Activated naive CD8-positive, alpha-beta T cell treated with anti-CD3 and anti-CD28 coated beads for 36 hours (primary cell): ENCODE results near the gene PALLD. TPM values are rescaled to one million over a fixed set of nuclear protein-coding genes. Genes with fewer than 3 reads are reported as not detected.

Source experiments
- DNase-seq: peaks from one replicate; pipeline ENCODE4 v3.0.0; 2021
- H3K27ac Mint-ChIP-seq: one replicate; pipeline ENCODE4 v1.8.0; 2022; ENCODE audit warnings: mild to moderate bottlenecking, moderate library complexity, mixed read lengths
- H3K27me3 Mint-ChIP-seq: one replicate; pipeline ENCODE4 v1.8.0; 2022; ENCODE audit warnings: mild to moderate bottlenecking, mixed read lengths
- H3K36me3 Mint-ChIP-seq: one replicate; pipeline ENCODE4 v1.8.0; 2021; ENCODE audit warnings: mild to moderate bottlenecking, mixed read lengths
- H3K4me1 Mint-ChIP-seq: one replicate; pipeline ENCODE4 v1.8.0; 2021; ENCODE audit warnings: mixed read lengths
- H3K4me3 Mint-ChIP-seq: one replicate; pipeline ENCODE4 v1.8.0; 2022; ENCODE audit warnings: mild to moderate bottlenecking, moderate library complexity, mixed read lengths
- H3K9me3 Mint-ChIP-seq: one replicate; pipeline ENCODE4 v1.8.0; 2022; ENCODE audit warnings: mixed read lengths
- total RNA-seq, 2 experiments: library from RNA; stranded (reverse); gene quantifications; one replicate each; pipeline ENCODE4 v1.2.3, GENCODE V29; 2021

The PALLD gene
- total RNA-seq, 2 experiments from 2014 or later = 0.41 to 0.94 TPM

DNA sequence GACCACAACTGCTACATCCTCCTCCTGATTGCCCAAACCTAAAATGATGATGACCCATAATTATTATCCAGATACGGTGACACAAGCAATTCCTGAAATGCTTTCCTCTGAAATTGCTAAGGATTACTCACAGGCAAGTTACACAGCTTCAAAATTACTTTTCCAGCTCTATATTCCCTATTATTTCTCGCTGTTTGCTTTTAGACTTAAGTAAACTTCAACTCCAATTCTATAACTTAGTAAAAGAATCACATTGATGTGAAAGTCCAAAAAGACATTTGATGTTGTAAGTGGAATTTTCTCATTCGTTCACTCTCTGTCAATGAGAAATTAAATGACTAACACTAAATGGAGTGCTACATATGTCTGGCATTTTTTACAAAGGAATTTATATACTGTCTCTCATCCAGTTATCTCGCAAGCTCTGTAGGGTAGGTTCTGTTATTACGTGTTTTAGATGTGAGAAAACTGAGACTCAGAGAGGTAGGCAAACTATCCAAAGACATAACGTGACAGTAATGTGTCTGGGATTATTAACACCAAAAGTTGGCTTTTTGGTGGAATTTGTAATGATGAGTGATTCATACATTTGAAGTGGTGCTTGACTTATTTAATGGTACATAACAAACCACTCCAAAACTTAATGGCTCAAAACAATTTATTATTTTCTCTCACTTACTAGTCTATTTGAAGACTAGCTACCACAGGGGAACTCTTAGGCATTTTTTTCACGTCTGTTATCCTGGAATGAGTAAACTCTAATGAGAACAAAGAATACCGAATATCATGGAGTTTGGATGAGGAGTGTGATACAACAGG lies 31.5 kb downstream of the PALLD start:
- H3K9me3 Mint-ChIP-seq = no peaks in the 10 kb centered on the region
- H3K27ac Mint-ChIP-seq = no peak overlapping the region
- peaks cover 9% of the 10 kb centered on the region for H3K27me3 Mint-ChIP-seq
- DNase-seq = no peak
- H3K4me3 Mint-ChIP-seq = no peak overlapping the region
- no peaks in the 10 kb centered on the region for H3K36me3 Mint-ChIP-seq
- no peaks in the 10 kb centered on the region for H3K4me1 Mint-ChIP-seq

DNA sequence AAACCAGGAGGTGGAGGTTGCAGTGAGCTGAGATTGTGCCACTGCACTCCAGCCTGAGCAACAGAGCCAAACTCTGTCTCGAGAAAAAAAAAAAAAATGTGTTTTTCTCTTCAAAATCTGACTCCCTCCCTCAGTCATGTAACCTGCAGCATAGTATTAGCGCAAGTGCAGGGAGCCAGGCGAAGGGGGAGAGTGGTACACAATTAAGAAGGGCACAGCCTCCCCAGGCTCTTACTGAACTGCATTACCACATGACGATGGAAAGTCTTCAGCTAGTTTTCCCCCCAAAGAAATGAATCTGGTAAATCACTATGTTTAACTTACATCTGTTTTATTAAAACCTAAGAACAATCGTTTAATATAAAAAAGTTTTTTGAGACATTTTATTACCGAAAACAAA lies 32.4 kb downstream of the PALLD start:
- no peak overlapping the region for H3K4me3 Mint-ChIP-seq
- H3K36me3 Mint-ChIP-seq = no peaks in the 10 kb centered on the region
- no peak for DNase-seq
- H3K4me1 Mint-ChIP-seq = no peaks in the 10 kb centered on the region
- H3K27ac Mint-ChIP-seq = no peak overlapping the region
- no peaks in the 10 kb centered on the region for H3K9me3 Mint-ChIP-seq
- peaks cover 9% of the 10 kb centered on the region for H3K27me3 Mint-ChIP-seq

DNA sequence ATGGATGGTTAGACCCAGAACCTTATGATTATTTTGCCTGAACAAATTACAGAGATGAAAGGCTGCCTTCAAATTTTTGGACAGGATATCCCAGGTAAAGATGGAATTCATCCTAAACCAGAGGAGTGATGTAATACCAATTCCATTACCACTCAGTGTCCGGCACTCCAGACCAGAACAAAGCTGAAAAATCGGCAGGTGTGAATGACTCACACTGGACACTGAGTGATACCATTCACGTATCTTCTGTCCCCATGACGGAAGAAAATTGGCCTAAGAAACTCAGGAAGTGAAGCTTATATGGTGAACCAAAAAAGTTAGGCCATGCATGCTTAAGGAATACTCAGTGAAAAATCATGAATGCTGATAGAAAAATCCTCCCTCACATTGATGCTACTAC lies 34.5 kb downstream of the PALLD start:
- peaks cover 9% of the 10 kb centered on the region for H3K27me3 Mint-ChIP-seq
- no peak overlapping the region for H3K4me3 Mint-ChIP-seq
- H3K9me3 Mint-ChIP-seq = no peaks in the 10 kb centered on the region
- no peak for DNase-seq
- H3K36me3 Mint-ChIP-seq = no peaks in the 10 kb centered on the region
- H3K27ac Mint-ChIP-seq = no peak overlapping the region
- no peaks in the 10 kb centered on the region for H3K4me1 Mint-ChIP-seq

DNA sequence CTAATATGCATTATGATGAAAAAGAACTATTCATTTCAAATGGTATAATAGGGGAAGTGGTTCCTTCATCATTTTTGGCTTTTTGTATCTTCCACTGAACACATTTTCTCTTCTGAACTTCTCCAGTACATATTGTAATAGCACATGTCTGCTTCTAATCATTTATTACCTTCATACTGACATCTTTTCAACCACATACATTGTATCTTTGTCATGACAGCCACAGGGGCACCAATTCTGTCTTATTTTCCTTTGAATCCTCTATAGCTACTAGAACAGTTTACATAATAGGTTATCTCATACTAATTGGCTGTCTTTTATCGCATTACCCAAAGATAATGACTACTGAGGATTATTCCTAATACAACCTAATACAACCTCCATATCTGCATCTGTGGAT lies 37.7 kb downstream of the PALLD start:
- no peak overlapping the region for H3K27ac Mint-ChIP-seq
- H3K27me3 Mint-ChIP-seq = no peaks in the 10 kb centered on the region
- no peaks in the 10 kb centered on the region for H3K9me3 Mint-ChIP-seq
- no peaks in the 10 kb centered on the region for H3K36me3 Mint-ChIP-seq
- no peaks in the 10 kb centered on the region for H3K4me1 Mint-ChIP-seq
- DNase-seq = no peak
- H3K4me3 Mint-ChIP-seq = no peak overlapping the region

DNA sequence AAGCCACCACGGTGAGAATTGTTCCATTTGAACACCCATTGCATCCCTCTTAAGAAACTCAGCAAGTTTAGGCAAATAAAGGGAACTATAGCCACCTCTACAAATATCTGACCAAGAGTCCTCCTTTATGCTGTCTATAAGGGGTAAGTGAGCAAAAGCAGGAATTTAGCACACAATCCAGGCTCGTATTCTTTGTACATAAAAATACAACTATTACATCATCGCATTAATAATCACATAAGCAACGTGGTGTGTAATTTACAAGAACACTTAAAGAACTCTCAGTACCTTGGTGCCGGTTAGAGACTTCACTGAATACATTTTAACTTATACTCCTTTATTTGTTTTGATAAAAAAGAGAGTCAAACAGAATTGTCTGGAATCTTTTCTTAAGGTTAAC lies 38.8 kb downstream of the PALLD start:
- Mint-ChIP-seq H3K9me3 (no peaks in the 10 kb centered on the region), H3K36me3 (no peaks in the 10 kb centered on the region), H3K27me3 (no peaks in the 10 kb centered on the region), H3K4me3 (no peak overlapping the region), H3K4me1 (peaks cover 2% of the 10 kb centered on the region), H3K27ac (no peak overlapping the region)
- no peak for DNase-seq

DNA sequence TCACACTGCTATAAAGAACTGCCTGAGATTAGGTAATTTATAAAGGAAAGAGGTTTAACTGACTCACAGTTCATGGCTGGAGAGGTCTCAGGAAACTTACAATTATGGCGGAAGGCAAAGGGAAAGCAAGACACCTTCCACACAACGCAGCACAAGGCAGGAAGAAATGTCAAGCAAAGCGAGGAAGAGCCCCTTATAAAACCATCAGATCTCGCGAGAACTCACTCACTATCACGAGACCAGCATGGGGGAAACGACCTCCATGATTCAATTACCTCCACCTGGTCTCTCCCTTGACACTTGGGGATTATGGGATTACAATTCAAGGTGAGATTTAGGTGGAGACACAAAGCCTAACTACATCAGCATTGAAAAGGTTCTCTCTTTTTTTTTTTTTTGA lies 39.6 kb downstream of the PALLD start:
- peaks cover 2% of the 10 kb centered on the region for H3K4me1 Mint-ChIP-seq
- H3K27ac Mint-ChIP-seq = no peak overlapping the region
- no peaks in the 10 kb centered on the region for H3K27me3 Mint-ChIP-seq
- H3K36me3 Mint-ChIP-seq = no peaks in the 10 kb centered on the region
- H3K4me3 Mint-ChIP-seq = no peak overlapping the region
- no peak for DNase-seq
- no peaks in the 10 kb centered on the region for H3K9me3 Mint-ChIP-seq

DNA sequence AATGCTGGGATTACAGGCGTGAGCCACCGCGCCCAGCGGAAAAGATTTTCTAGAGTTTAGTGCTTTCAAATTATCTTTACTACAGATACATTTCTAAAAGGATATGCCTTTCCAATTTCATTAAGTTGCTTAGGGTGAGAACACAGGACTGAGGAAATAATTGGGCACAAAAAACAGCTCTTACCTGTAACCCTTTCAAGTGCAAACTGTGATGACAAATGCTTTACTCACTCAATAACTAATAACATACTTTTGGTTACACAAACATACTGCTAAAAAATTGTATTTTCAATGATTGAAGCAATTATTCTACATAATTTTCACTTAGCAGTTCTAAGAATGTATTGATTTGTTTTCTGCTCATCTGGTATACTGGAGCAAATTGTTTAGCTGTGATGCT lies 40.2 kb downstream of the PALLD start:
- Mint-ChIP-seq H3K27me3 (no peaks in the 10 kb centered on the region), H3K4me1 (peaks cover 2% of the 10 kb centered on the region), H3K27ac (no peak overlapping the region), H3K36me3 (no peaks in the 10 kb centered on the region), H3K9me3 (no peaks in the 10 kb centered on the region), H3K4me3 (no peak overlapping the region)
- DNase-seq = no peak

DNA sequence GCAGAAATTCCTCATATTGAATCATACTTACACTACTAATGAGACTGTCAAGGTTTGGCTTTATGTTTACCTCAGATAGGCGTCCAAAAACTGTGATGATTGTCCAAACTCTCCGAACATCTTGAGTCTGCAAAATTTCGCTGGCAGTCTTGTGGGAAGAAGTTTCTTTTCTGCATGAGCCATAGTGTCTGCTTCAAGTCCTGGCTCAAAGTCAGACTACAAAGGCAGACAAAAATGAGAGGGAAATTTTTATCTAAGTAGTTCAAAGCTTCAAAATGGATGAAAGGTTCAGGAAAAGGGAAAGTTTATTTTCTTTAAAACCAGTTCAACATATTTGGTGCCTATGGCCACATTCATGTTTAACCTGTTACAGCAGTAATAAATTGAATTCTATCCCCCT lies 40.7 kb downstream of the PALLD start:
- DNase-seq = no peak
- no peaks in the 10 kb centered on the region for H3K27me3 Mint-ChIP-seq
- no peaks in the 10 kb centered on the region for H3K36me3 Mint-ChIP-seq
- no peak overlapping the region for H3K27ac Mint-ChIP-seq
- peaks cover 2% of the 10 kb centered on the region for H3K4me1 Mint-ChIP-seq
- H3K9me3 Mint-ChIP-seq = no peaks in the 10 kb centered on the region
- no peak overlapping the region for H3K4me3 Mint-ChIP-seq

DNA sequence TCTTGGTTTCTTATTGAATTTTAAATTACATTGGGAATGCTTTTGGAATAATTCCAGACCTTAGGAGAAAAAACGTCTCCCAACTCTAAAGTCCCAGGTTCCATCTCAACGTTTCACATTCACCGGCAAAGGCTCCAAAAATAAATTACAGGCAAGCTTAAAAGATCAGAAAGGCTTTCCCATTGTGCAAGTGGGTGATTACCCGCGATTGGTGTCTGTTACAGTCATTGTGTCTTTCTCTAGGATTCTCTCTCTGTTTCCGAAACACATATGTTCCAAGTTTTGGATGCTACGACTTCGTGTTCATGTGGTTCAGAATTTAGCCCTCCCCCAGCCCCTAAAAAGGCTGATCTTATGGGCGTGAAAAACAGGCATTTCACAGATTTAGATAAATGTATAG lies 41.8 kb downstream of the PALLD start:
- DNase-seq = no peak
- Mint-ChIP-seq H3K4me3 (no peak overlapping the region), H3K36me3 (no peaks in the 10 kb centered on the region), H3K27ac (no peak overlapping the region), H3K27me3 (no peaks in the 10 kb centered on the region), H3K4me1 (peaks cover 2% of the 10 kb centered on the region), H3K9me3 (no peaks in the 10 kb centered on the region)

DNA sequence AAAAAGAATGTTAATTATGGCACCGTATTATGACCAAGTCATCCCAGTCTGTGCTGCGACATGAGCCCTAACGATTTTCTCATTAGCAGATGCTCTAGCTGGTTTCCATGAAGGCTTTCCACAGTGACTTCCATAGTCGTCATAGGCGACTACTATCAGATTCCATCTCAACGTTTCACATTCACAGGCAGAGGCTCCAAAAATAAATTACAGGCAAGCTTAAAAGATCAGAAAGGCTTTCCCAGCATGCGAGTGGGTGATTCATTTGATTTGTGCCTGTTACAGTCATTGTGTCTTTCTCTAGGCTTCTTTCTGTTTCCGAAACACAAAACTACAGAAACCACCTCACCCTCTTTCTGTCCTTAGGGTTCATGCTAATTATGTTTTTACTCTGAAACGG lies 43.2 kb downstream of the PALLD start:
- DNase-seq = no peak
- no peaks in the 10 kb centered on the region for H3K9me3 Mint-ChIP-seq
- H3K4me3 Mint-ChIP-seq = no peak overlapping the region
- H3K4me1 Mint-ChIP-seq = peaks cover 2% of the 10 kb centered on the region
- no peaks in the 10 kb centered on the region for H3K36me3 Mint-ChIP-seq
- H3K27ac Mint-ChIP-seq = no peak overlapping the region
- H3K27me3 Mint-ChIP-seq = no peaks in the 10 kb centered on the region

DNA sequence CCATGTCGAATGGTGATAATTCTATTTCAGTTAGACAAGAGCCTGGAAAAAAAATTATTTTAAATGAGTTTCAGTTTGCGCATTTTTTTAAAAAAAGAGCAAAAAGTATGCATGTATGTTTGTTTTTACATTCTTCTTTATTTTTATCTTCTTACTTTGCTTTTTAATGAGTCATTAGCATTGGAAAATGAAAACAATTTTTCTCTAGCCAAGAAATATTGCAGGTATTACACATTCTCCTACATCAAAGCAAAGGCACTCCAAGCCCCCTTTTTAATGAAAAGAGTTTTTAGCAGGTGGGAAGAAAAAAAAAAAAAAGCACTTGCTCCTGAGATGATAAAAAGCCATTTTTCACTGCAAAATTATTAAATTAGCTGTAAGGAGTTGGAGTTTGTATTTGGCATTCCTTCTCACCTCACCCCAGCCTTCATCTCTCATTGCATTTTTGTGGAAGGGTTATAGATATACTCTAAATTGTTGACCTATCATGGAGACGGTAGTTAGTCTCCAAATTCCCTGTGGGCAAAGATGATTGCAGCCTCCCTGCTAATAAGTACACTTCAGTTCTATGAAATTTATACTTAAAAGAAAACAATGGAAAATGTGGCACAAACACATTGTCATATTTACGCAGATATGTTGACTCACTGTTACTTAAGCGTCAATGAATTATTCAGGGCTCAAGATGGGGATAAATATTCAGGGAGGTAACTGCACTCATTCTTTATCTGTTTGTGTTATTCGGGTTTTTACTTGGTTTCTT lies 43.8 kb downstream of the PALLD start:
- Mint-ChIP-seq H3K27ac (no peak overlapping the region), H3K9me3 (no peaks in the 10 kb centered on the region), H3K4me3 (no peak overlapping the region), H3K36me3 (no peaks in the 10 kb centered on the region), H3K27me3 (no peaks in the 10 kb centered on the region), H3K4me1 (peaks cover 2% of the 10 kb centered on the region)
- DNase-seq = no peak

DNA sequence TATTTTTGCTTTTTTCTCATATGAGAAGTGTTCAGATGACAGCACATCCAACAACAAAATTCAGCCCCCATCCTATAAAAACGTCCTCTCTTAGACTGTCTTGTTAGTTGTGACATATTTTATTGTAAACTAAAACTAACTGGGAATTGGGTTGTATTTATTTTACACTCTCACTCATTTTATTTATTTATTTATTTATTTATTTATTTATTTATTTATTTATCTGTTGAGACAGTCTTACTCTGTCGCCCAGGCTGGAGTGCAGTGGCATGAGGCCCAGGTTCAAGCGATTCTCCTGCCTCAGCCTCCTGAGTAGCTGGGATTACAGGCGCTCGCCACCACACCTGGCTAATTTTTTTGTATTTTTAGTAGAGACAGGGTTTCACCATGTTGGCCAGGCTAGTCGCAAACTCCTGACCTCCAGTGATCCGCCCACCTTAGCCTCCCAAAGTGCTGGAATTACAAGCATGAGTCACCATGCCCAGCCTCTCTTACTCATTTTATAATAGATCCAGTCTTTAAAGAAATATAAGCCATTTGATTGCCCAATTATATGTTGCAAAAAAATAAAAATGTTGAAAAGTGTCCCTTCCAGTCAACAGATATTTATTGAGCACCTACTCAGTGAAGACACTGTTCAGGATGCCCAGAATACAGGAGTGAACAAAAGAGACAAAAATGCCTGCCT lies 44.6 kb downstream of the PALLD start:
- Mint-ChIP-seq H3K4me3 (no peak overlapping the region), H3K4me1 (peaks cover 2% of the 10 kb centered on the region), H3K9me3 (no peaks in the 10 kb centered on the region), H3K27me3 (no peaks in the 10 kb centered on the region), H3K27ac (no peak overlapping the region), H3K36me3 (no peaks in the 10 kb centered on the region)
- DNase-seq = no peak

DNA sequence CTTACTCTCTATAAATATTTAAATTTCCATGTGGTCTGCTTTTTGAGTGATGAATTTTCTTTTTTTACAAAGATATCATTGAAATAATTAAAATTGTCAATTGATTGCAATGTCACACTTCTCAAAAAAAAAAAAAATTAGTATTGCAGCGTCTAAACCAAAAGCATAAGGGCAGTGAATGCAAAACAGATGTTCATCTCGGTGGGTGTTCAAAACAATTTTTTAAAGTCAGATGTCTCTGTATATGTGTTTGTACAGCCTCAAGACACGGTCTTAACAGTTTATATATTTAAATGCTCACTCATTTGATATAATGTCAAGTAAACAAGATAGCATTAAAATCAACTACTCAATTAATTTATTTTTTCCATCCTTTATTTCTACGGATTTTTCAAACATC lies 52.3 kb downstream of the PALLD start:
- H3K27ac Mint-ChIP-seq = no peak overlapping the region
- no peaks in the 10 kb centered on the region for H3K36me3 Mint-ChIP-seq
- no peak overlapping the region for H3K4me3 Mint-ChIP-seq
- H3K4me1 Mint-ChIP-seq = no peaks in the 10 kb centered on the region
- H3K27me3 Mint-ChIP-seq = peaks cover 6% of the 10 kb centered on the region
- DNase-seq = no peak
- no peaks in the 10 kb centered on the region for H3K9me3 Mint-ChIP-seq

DNA sequence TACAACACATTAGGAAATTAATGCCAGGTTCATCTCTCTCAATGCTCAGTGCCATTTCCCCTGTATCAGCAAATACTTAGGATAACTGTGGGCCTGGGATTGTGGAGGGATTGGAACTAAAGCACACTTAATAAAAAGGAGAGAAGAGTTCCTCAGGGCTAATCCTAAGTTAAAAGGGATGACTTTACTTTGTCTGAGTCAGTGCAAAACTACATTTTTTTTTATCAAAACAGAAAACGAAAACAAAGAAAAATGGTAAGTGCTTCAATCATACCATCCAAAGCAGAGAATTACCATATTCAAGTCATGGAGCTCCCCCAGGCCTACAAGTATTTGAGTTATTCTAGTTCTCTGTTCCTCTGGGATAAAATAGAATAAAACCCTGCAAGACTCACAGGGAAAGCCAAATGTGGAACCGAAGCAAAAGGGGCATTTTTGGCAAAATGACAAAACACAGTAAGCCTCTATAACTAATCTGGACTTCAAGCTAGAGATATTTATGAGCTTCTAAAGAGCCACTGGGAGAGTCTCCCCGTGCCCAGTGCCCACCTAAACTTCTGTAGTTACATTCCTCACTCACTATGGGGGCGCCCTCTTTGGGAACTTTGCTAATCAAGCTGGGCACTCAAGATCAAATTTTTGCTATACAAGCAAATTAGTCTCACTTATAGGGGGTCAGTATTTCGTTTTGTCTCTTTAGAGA lies 53.4 kb downstream of the PALLD start:
- Mint-ChIP-seq H3K4me1 (no peaks in the 10 kb centered on the region), H3K27ac (no peak overlapping the region), H3K36me3 (no peaks in the 10 kb centered on the region), H3K9me3 (no peaks in the 10 kb centered on the region), H3K4me3 (no peak overlapping the region), H3K27me3 (peaks cover 8% of the 10 kb centered on the region)
- DNase-seq = no peak

DNA sequence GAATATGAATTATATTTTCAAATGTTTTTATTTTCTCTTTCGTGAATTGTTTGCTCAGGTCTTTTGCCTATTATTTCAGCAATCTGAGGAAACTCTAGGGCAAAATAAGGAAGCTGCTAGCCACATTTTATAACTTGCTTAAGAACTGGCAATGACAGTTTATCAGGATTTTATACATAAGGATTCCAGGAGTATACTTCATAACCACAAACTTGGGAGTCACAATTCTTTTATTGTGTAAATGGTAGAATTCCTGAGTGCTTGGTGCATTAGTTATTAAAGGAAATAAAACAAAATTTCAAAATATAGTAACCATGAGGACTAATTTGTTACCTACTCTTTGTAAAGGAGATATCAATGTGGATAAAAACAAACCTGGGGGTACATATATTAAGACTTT lies 54.4 kb downstream of the PALLD start:
- Mint-ChIP-seq H3K27ac (no peak overlapping the region), H3K36me3 (no peaks in the 10 kb centered on the region), H3K4me1 (no peaks in the 10 kb centered on the region), H3K27me3 (peaks cover 11% of the 10 kb centered on the region), H3K4me3 (no peak overlapping the region), H3K9me3 (no peaks in the 10 kb centered on the region)
- DNase-seq = no peak
